IMR-90 (cell line): Measurements from ENCODE around the gene MAGEB18. TPM values are rescaled to one million over a fixed set of nuclear protein-coding genes. Genes with fewer than 3 reads are reported as not detected.

Source experiments
- ATAC-seq: fragments of 200-7000 bp; cut with Tn5 transposase; 2 replicates; pipeline ENCODE4 v1.9.1; 2020; ENCODE audit warnings: low read depth, mild to moderate bottlenecking, moderate library complexity
- BruUV-seq: library from RNA; stranded (reverse); fragments of 400-500 nt; replicated peaks from 2 replicates; lab custom pipeline; 2021; lab: Mats Ljungman, UMichigan
- CTCF ChIA-PET: fragments of 300-600 bp; formaldehyde crosslinking; extraction: SDS; loops from one replicate; lab custom pipeline; 2021; ENCODE audit warnings: antibody characterized with exemption; lab: Yijun Ruan, JAX
- POLR2A ChIA-PET: fragments of 300-600 bp; sonication (Branson Sonifier 250); formaldehyde crosslinking; loops from one replicate; lab custom pipeline; 2022; ENCODE audit warnings: antibody characterized with exemption; ENCODE audit not compliant: unreplicated experiment; lab: Charles Lee
- DNase-seq: peaks from one replicate; pipeline ENCODE4 v3.0.0; 2013
- H2AFZ ChIP-seq: replicated peaks from 2 replicates; pipeline ENCODE3; 2013; ENCODE audit warnings: low read length, mild to moderate bottlenecking; ENCODE audit not compliant: poor library complexity
- H2AK5ac ChIP-seq: 2 replicates; pipeline ENCODE4 v1.6.1; 2013; ENCODE audit warnings: low read depth, low read length, inconsistent platforms
- H2AK9ac ChIP-seq: replicated peaks from 2 replicates; pipeline ENCODE3; 2013; ENCODE audit warnings: mild to moderate bottlenecking, low read depth, low read length, moderate library complexity; ENCODE audit not compliant: poor library complexity
- H2BK120ac ChIP-seq: 2 replicates; pipeline ENCODE4 v1.6.1; 2013; ENCODE audit warnings: low read depth, low read length, inconsistent platforms
- H2BK15ac ChIP-seq: 3 replicates; pipeline ENCODE4 v1.6.1; 2013; ENCODE audit warnings: low read depth, low read length, inconsistent platforms
- H2BK20ac ChIP-seq: 2 replicates; pipeline ENCODE4 v1.6.1; 2013; ENCODE audit warnings: low read depth, mild to moderate bottlenecking, inconsistent platforms, low read length, moderate library complexity
- H2BK5ac ChIP-seq: 2 replicates; pipeline ENCODE4 v1.6.1; 2013; ENCODE audit warnings: mild to moderate bottlenecking, low read depth, low read length, inconsistent platforms; ENCODE audit not compliant: poor library complexity, severe bottlenecking
- H3K14ac ChIP-seq: replicated peaks from 2 replicates; pipeline ENCODE4 v1.6.1; 2013; ENCODE audit warnings: low read depth, low read length, inconsistent platforms
- H3K18ac ChIP-seq: 2 replicates; pipeline ENCODE4 v1.6.1; 2013; ENCODE audit warnings: low read depth, low read length, control low read depth
- H3K23ac ChIP-seq: 2 replicates; pipeline ENCODE4 v1.6.1; 2013; ENCODE audit warnings: low read depth, low read length, inconsistent platforms
- H3K27ac ChIP-seq: 2 replicates; pipeline ENCODE4 v1.5.1; 2013; ENCODE audit warnings: mild to moderate bottlenecking, control low read depth, low read length; ENCODE audit not compliant: insufficient read depth
- H3K27me3 ChIP-seq: 2 replicates; pipeline ENCODE4 v1.6.1; 2013; ENCODE audit warnings: low read length; ENCODE audit not compliant: control insufficient read depth, insufficient read depth
- H3K36me3 ChIP-seq: 2 replicates; pipeline ENCODE4 v1.6.1; 2013; ENCODE audit warnings: low read length, mixed read lengths; ENCODE audit not compliant: control insufficient read depth, insufficient read depth
- H3K4ac ChIP-seq: 2 replicates; pipeline ENCODE4 v1.6.1; 2013; ENCODE audit warnings: low read depth, low read length, inconsistent platforms
- H3K4me1 ChIP-seq: 2 replicates; pipeline ENCODE4 v1.6.1; 2013; ENCODE audit warnings: low read length, mixed read lengths; ENCODE audit not compliant: control insufficient read depth, insufficient read depth
- H3K4me2 ChIP-seq: 2 replicates; pipeline ENCODE4 v1.6.1; 2013; ENCODE audit warnings: low read depth, mild to moderate bottlenecking, control low read depth, low read length, moderate library complexity
- H3K4me3 ChIP-seq: 2 replicates; pipeline ENCODE4 v1.5.1; 2013; ENCODE audit warnings: low read depth, mild to moderate bottlenecking, control low read depth, low read length, moderate library complexity; ENCODE audit not compliant: insufficient read depth
- H3K56ac ChIP-seq: 2 replicates; pipeline ENCODE4 v1.6.1; 2013; ENCODE audit warnings: low read length, inconsistent platforms; ENCODE audit not compliant: insufficient read depth; ENCODE audit errors: extremely low read depth
- H3K79me1 ChIP-seq, 2 experiments: 2 replicates each; pipeline ENCODE4 v1.6.1; 2013; ENCODE audit warnings: low read length in 2 of 2, inconsistent platforms in 1 of 2, low read depth in 1 of 2
- H3K9ac ChIP-seq: 2 replicates; pipeline ENCODE4 v1.6.1; 2013; ENCODE audit warnings: low read depth, low read length, control low read depth
- H3K9me1 ChIP-seq: 2 replicates; pipeline ENCODE4 v1.6.1; 2013; ENCODE audit warnings: low read length, inconsistent platforms; ENCODE audit not compliant: insufficient read depth
- H3K9me3 ChIP-seq: 2 replicates; pipeline ENCODE4 v1.6.1; 2013; ENCODE audit warnings: low read length; ENCODE audit not compliant: control insufficient read depth, insufficient read depth
- H4K20me1 ChIP-seq: 2 replicates; pipeline ENCODE4 v1.6.1; 2013; ENCODE audit warnings: low read length, inconsistent platforms; ENCODE audit not compliant: insufficient read depth
- H4K5ac ChIP-seq: 2 replicates; pipeline ENCODE4 v1.6.1; 2013; ENCODE audit warnings: mild to moderate bottlenecking, low read depth, low read length, control low read depth
- H4K8ac ChIP-seq, 2 experiments: 2 replicates each; pipeline ENCODE4 v1.6.1; 2013; ENCODE audit warnings: low read depth in 2 of 2, low read length in 2 of 2, control low read depth in 1 of 2, inconsistent platforms in 1 of 2
- H4K91ac ChIP-seq: 2 replicates; pipeline ENCODE4 v1.6.1; 2013; ENCODE audit warnings: low read depth, low read length, inconsistent platforms; ENCODE audit not compliant: insufficient read depth
- BHLHE40 ChIP-seq: fragments of 150-350 bp; IDR thresholded peaks from 2 replicates; pipeline ENCODE4 v1.6.1; 2016; ENCODE audit warnings: mild to moderate bottlenecking, low read depth, low read length
- CEBPB ChIP-seq: IDR thresholded peaks from 2 replicates; pipeline ENCODE4 v1.6.1; 2012; ENCODE audit warnings: low read depth, low read length, improper control_type of control experiment
- CHD1 ChIP-seq: IDR thresholded peaks from 2 replicates; pipeline ENCODE4 v1.6.1; 2012; ENCODE audit warnings: low read depth, low read length, improper control_type of control experiment
- FOS ChIP-seq: fragments of 150-350 bp; IDR thresholded peaks from 2 replicates; pipeline ENCODE4 v1.6.1; 2016; ENCODE audit warnings: low read depth, low read length
- MAFK ChIP-seq: IDR thresholded peaks from 2 replicates; pipeline ENCODE4 v1.6.1; 2012; ENCODE audit warnings: low read depth, low read length, improper control_type of control experiment
- MAZ ChIP-seq: IDR thresholded peaks from 2 replicates; pipeline ENCODE4 v1.6.1; 2012; ENCODE audit warnings: low read depth, mild to moderate bottlenecking, low read length, improper control_type of control experiment, moderate library complexity, borderline replicate concordance
- MXI1 ChIP-seq: IDR thresholded peaks from 2 replicates; pipeline ENCODE4 v1.6.1; 2012; ENCODE audit warnings: low read depth, mild to moderate bottlenecking, low read length, moderate library complexity, borderline replicate concordance
- NFE2L2 ChIP-seq: fragments of 150-350 bp; IDR thresholded peaks from 2 replicates; pipeline ENCODE4 v1.6.1; 2016; ENCODE audit warnings: low read depth, mild to moderate bottlenecking, low read length
- RAD21 ChIP-seq: IDR thresholded peaks from 2 replicates; pipeline ENCODE4 v1.6.1; 2012; ENCODE audit warnings: low read length, improper control_type of control experiment
- RCOR1 ChIP-seq: IDR thresholded peaks from 2 replicates; pipeline ENCODE4 v1.6.1; 2012; ENCODE audit warnings: mild to moderate bottlenecking, low read length, improper control_type of control experiment; ENCODE audit not compliant: insufficient replicate concordance
- RFX5 ChIP-seq: IDR thresholded peaks from 2 replicates; pipeline ENCODE4 v1.8.0; 2012; ENCODE audit warnings: low read depth, mild to moderate bottlenecking, low read length, moderate library complexity
- SMC3 ChIP-seq: fragments of 150-350 bp; IDR thresholded peaks from 2 replicates; pipeline ENCODE4 v1.6.1; 2016; ENCODE audit warnings: low read depth, mild to moderate bottlenecking, antibody characterized with exemption, low read length, moderate library complexity
- WGBS, 2 experiments: methylation state at CpG; one replicate each; pipeline versions ENCODE4 v1.1.5 to v1.1.7; 2013; ENCODE audit warnings: missing lambda C conversion rate in 2 of 2; ENCODE audit not compliant: insufficient read length in 1 of 2; ENCODE audit errors: extremely low coverage in 2 of 2; 5-methylcytosine and 5-hydroxymethylcytosine counted together
- dilution Hi-C: fragments of 300-500 bp; cut with HindIII; formaldehyde crosslinking; loops from one replicate; pipeline ENCODE4 v1.14.3; 2018; ENCODE audit warnings: low sequenced_read_pairs; ENCODE audit not compliant: unreplicated experiment
- in situ Hi-C: fragments of 300-500 bp; cut with MboI; formaldehyde crosslinking; loops from 3 replicates; pipeline ENCODE4 v1.14.3; 2019; ENCODE audit warnings: low sequenced_read_pairs, inconsistent platforms, mixed read lengths
- intact Hi-C: fragments of 100-400 bp; cut with micrococcal nuclease; formaldehyde crosslinking; loops from 2 replicates; pipeline ENCODE4 v1.10.0; 2022
- polyA plus RNA-seq, 3 experiments: library from polyadenylated mRNA; depleted of rRNA; stranded (reverse); fragments of >200 nt; gene quantifications; 2 replicates each; pipeline ENCODE4 v1.2.3, GENCODE V29; 2012; ENCODE audit warnings: low replicate concordance in 1 of 3
- total RNA-seq: library from RNA; depleted of rRNA; stranded (reverse); fragments of >200 nt; gene quantifications from 2 replicates; pipeline ENCODE4 v1.2.3, GENCODE V29; 2012
- TF ChIP-seq, protein P1 (sequence below): conservative IDR thresholded peaks from 2 replicates; pipeline ENCODE4 v1.5.1; 2012; ENCODE audit warnings: mild to moderate bottlenecking, low read depth, low read length, improper control_type of control experiment
- TF ChIP-seq, protein P2 (sequence below): fragments of 150-350 bp; IDR thresholded peaks from 2 replicates; pipeline ENCODE4 v1.6.1; 2016; ENCODE audit warnings: low read depth, mild to moderate bottlenecking, low read length, moderate library complexity, borderline replicate concordance

MAGEB18 gene
- total and polyA plus RNA-seq, 2 of the 4 experiments (the other 2 are of a cell fraction): not detected

DNA sequence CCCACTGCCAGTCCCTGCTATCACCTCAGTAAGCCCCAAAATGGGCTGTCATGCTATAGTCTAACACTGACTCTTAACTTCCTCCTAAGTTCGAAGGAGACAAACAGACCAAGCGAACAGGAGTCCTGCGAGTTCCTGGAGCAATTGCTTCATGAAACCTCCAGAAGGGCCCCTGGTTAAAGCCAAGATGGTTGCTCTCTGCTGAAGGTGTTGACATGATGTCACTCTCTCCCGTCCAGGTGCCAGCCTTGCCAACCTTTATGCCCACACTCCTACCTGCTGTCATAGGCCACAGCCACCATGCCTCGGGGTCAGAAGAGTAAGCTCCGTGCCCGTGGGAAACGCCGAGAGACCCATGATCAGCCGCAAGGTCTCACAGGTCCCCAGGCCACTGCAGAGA lies 22.2 kb downstream of the MAGEB18 start, which contains the start of gene MAGEB6B:
TSS of gene MAGEB6B (plus strand) at position 301 of the 400 bp plus-strand sequence. CDS start at position 301, 0 bp downstream.
- Histone ChIP-seq H3K23ac (no peak within 1 kb of the TSS), H2BK5ac (no peak within 1 kb of the TSS), H4K8ac (no peak within 1 kb of the TSS), H2AK5ac (no peak within 1 kb of the TSS), H3K9ac (no peak within 1 kb of the TSS), H3K9me3 (peaks cover 17% of the 10 kb centered on the region), H3K4me3 (no peak within 1 kb of the TSS), H3K79me1 (no peaks in the 10 kb centered on the region), H3K36me3 (no peaks in the 10 kb centered on the region), H3K18ac (no peak within 1 kb of the TSS), H2AK9ac (no peak within 1 kb of the TSS), H3K4ac (no peak within 1 kb of the TSS), H4K5ac (no peak within 1 kb of the TSS), H3K27me3 (no peaks in the 10 kb centered on the region), H3K4me2 (no peak within 1 kb of the TSS), H3K27ac (no peak within 1 kb of the TSS), H2BK120ac (no peak within 1 kb of the TSS), H2BK20ac (no peak within 1 kb of the TSS), H3K56ac (no peak within 1 kb of the TSS), H3K9me1 (no peaks in the 10 kb centered on the region), H2AFZ (no peak within 1 kb of the TSS), H4K91ac (no peak within 1 kb of the TSS), H2BK15ac (no peak within 1 kb of the TSS), H4K20me1 (no peaks in the 10 kb centered on the region), H3K14ac (no peak within 1 kb of the TSS), H3K4me1 (no peaks in the 10 kb centered on the region)
- CTCF ChIA-PET: no interaction called here
- intact Hi-C loops: no loop called here
- TF ChIP-seq, protein P1, sequence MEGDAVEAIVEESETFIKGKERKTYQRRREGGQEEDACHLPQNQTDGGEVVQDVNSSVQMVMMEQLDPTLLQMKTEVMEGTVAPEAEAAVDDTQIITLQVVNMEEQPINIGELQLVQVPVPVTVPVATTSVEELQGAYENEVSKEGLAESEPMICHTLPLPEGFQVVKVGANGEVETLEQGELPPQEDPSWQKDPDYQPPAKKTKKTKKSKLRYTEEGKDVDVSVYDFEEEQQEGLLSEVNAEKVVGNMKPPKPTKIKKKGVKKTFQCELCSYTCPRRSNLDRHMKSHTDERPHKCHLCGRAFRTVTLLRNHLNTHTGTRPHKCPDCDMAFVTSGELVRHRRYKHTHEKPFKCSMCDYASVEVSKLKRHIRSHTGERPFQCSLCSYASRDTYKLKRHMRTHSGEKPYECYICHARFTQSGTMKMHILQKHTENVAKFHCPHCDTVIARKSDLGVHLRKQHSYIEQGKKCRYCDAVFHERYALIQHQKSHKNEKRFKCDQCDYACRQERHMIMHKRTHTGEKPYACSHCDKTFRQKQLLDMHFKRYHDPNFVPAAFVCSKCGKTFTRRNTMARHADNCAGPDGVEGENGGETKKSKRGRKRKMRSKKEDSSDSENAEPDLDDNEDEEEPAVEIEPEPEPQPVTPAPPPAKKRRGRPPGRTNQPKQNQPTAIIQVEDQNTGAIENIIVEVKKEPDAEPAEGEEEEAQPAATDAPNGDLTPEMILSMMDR: no peak
- TF ChIP-seq RCOR1: no peak
- TF ChIP-seq CHD1: no peak
- no peak for TF ChIP-seq FOS
- TF ChIP-seq MAFK: no peak
- TF ChIP-seq CEBPB: no peak
- no peak for TF ChIP-seq SMC3
- no peak for TF ChIP-seq BHLHE40
- no peak for TF ChIP-seq RAD21
- TF ChIP-seq MXI1: no peak
- no peak for TF ChIP-seq RFX5
- TF ChIP-seq MAZ: no peak
- TF ChIP-seq, protein P2, sequence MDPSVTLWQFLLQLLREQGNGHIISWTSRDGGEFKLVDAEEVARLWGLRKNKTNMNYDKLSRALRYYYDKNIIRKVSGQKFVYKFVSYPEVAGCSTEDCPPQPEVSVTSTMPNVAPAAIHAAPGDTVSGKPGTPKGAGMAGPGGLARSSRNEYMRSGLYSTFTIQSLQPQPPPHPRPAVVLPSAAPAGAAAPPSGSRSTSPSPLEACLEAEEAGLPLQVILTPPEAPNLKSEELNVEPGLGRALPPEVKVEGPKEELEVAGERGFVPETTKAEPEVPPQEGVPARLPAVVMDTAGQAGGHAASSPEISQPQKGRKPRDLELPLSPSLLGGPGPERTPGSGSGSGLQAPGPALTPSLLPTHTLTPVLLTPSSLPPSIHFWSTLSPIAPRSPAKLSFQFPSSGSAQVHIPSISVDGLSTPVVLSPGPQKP: no peak
- TF ChIP-seq NFE2L2: no peak
- 70% methylated on average over 2 of the region's 10 CpGs; no CpG with 5 or more reads in 1 of the 2 experiments for WGBS, 2 experiments
- DNase-seq (no peak), ATAC-seq (no peak)
- dilution Hi-C loops: no loop called here
- POLR2A ChIA-PET: no interaction called here
- no TSS peak for BruUV-seq
- in situ Hi-C loops: no loop called here
